Colonic mucosa (tissue), 4 donors: ENCODE measurements around the gene FOSL1. TPM values are rescaled to one million over a fixed set of nuclear protein-coding genes. Genes with fewer than 3 reads are reported as not detected.

Experiments used
- DNase-seq: peaks from one replicate; pipeline ENCODE4 v3.0.0-alpha.2; 2020
- H3K27ac ChIP-seq: fragments of 200-600 bp; one replicate; pipeline ENCODE4 v1.8.0; 2021
- H3K27me3 ChIP-seq: fragments of 200-600 bp; one replicate; pipeline ENCODE4 v1.8.0; 2021
- H3K36me3 ChIP-seq: fragments of 200-600 bp; one replicate; pipeline ENCODE4 v1.8.0; 2021
- H3K4me1 ChIP-seq: fragments of 200-600 bp; one replicate; pipeline ENCODE4 v1.8.0; 2021; ENCODE audit warnings: mild to moderate bottlenecking
- H3K4me3 ChIP-seq: fragments of 200-600 bp; one replicate; pipeline ENCODE4 v1.8.0; 2021
- H3K9ac ChIP-seq, 2 donors: one replicate each; pipeline ENCODE4 v1.7.0; 2013; ENCODE audit warnings: control low read depth in 2 of 2, low read depth in 2 of 2, low read length in 2 of 2
- H3K9me3 ChIP-seq: fragments of 200-600 bp; one replicate; pipeline ENCODE4 v1.8.0; 2021
- CTCF ChIP-seq: fragments of 200-600 bp; IDR thresholded peaks from one replicate; pipeline ENCODE4 v1.8.0; 2022; ENCODE audit warnings: antibody characterized with exemption, mild to moderate bottlenecking
- intact Hi-C: fragments of 100-400 bp; cut with DNase I; formaldehyde crosslinking; loops from one replicate; pipeline ENCODE4 v1.14.1; 2022
- total RNA-seq, 2 donors: library from RNA; stranded (reverse); fragmentation: NEBNext Ultra II Directional in 1 of 2; extraction: Animal tissue kit (Norgen Biotek cat#: 25700) in 1 of 2; gene quantifications; one replicate each; pipeline ENCODE4 v1.2.1, GENCODE V29; 2021
- donor health status: healthy.
- donor health status: DM: no; HTN: no; CAD: no.
- donor health status: DM: no; HTN: no; CAD: no.

FOSL1 gene
- total RNA-seq, 2 donors from 2014 or later = 0.84 to 4.2 TPM

GRCh38 chr11:65883786-65884715, 16.1 kb downstream of the FOSL1 start:
- Histone ChIP-seq H3K36me3 (peaks cover 7% of the 10 kb centered on the region), H3K4me1 (peaks cover 5% of the 10 kb centered on the region), H3K4me3 (no peak overlapping the region), H3K9ac (no peak overlapping the region), H3K27ac (no peak overlapping the region), H3K27me3 (no peaks in the 10 kb centered on the region), H3K9me3 (no peaks in the 10 kb centered on the region)
- DNase-seq = no peak
- intact Hi-C loops = no loop called here
- no peak for TF ChIP-seq CTCF

GRCh38 chr11:65883058-65883761, 17.0 kb downstream of the FOSL1 start:
- H3K4me3 ChIP-seq = no peak overlapping the region
- intact Hi-C loops = no loop called here
- peaks cover 5% of the 10 kb centered on the region for H3K4me1 ChIP-seq
- H3K9ac ChIP-seq = no peak overlapping the region
- no peaks in the 10 kb centered on the region for H3K9me3 ChIP-seq
- DNase-seq = no peak
- H3K27me3 ChIP-seq = no peaks in the 10 kb centered on the region
- peaks cover 7% of the 10 kb centered on the region for H3K36me3 ChIP-seq
- no peak overlapping the region for H3K27ac ChIP-seq
- no peak for TF ChIP-seq CTCF

- no peak for DNase-seq
- H3K36me3 ChIP-seq = peaks cover 7% of the 10 kb centered on the region
- intact Hi-C loops = no loop called here
Measured at GRCh38 chr11:65882120-65883057, 17.8 kb downstream of the FOSL1 start.

GRCh38 chr11:65880844-65881421, 19.3 kb downstream of the FOSL1 start:
- DNase-seq = no peak
- H3K27ac ChIP-seq = no peak overlapping the region
- intact Hi-C loops = no loop called here
- no peaks in the 10 kb centered on the region for H3K27me3 ChIP-seq
- peaks cover 7% of the 10 kb centered on the region for H3K36me3 ChIP-seq
- H3K4me1 ChIP-seq = no peaks in the 10 kb centered on the region
- H3K9ac ChIP-seq = no peak overlapping the region
- H3K9me3 ChIP-seq = no peaks in the 10 kb centered on the region
- no peak for TF ChIP-seq CTCF
- no peak overlapping the region for H3K4me3 ChIP-seq

More at GRCh38 chr11:65882120-65883057, 17.8 kb downstream of the FOSL1 start:
- Histone ChIP-seq H3K27ac (no peak overlapping the region), H3K9ac (no peak overlapping the region), H3K9me3 (no peaks in the 10 kb centered on the region), H3K4me3 (no peak overlapping the region), H3K4me1 (no peaks in the 10 kb centered on the region), H3K27me3 (no peaks in the 10 kb centered on the region)
- no peak for TF ChIP-seq CTCF
